Measurements from ENCODE around the gene KIAA0825.

The KIAA0825 gene

GRCh38 chr5:94433397-94434163, 184.8 kb downstream of the KIAA0825 start:
- DNase-seq (ENCODE audit: low read depth): peak; percentile 26
- in situ Hi-C loops (cut with HindIII; ENCODE audit: low sequenced_read_pairs): no loop called here
- TF ChIP-seq, protein P1, sequence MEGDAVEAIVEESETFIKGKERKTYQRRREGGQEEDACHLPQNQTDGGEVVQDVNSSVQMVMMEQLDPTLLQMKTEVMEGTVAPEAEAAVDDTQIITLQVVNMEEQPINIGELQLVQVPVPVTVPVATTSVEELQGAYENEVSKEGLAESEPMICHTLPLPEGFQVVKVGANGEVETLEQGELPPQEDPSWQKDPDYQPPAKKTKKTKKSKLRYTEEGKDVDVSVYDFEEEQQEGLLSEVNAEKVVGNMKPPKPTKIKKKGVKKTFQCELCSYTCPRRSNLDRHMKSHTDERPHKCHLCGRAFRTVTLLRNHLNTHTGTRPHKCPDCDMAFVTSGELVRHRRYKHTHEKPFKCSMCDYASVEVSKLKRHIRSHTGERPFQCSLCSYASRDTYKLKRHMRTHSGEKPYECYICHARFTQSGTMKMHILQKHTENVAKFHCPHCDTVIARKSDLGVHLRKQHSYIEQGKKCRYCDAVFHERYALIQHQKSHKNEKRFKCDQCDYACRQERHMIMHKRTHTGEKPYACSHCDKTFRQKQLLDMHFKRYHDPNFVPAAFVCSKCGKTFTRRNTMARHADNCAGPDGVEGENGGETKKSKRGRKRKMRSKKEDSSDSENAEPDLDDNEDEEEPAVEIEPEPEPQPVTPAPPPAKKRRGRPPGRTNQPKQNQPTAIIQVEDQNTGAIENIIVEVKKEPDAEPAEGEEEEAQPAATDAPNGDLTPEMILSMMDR (IDR thresholded peaks at IDR 0.05; ENCODE audit: low read depth, low read length, missing control alignments): no peak
- H3K4me3 ChIP-seq (ENCODE audit: low read depth, low read length): no peak overlapping the region

- H3K4me3 ChIP-seq (ENCODE audit: low read depth, low read length): no peak overlapping the region
- in situ Hi-C loops (cut with HindIII; ENCODE audit: low sequenced_read_pairs): no loop called here
- DNase-seq (ENCODE audit: low read depth): peak; percentile 43
- TF ChIP-seq, protein P1 (IDR thresholded peaks at IDR 0.05; ENCODE audit: low read depth, low read length, missing control alignments): no peak
These were observed 185.9 kb downstream of the KIAA0825 start for GRCh38 chr5:94432499-94432898.

GRCh38 chr5:94431696-94432095, 186.7 kb downstream of the KIAA0825 start:
- TF ChIP-seq, protein P1 (IDR thresholded peaks at IDR 0.05; ENCODE audit: low read depth, low read length, missing control alignments): no peak
- DNase-seq (ENCODE audit: low read depth): no peak
- in situ Hi-C loops (cut with HindIII; ENCODE audit: low sequenced_read_pairs): no loop called here
- no peak overlapping the region for H3K4me3 ChIP-seq (ENCODE audit: low read depth, low read length)

DNA sequence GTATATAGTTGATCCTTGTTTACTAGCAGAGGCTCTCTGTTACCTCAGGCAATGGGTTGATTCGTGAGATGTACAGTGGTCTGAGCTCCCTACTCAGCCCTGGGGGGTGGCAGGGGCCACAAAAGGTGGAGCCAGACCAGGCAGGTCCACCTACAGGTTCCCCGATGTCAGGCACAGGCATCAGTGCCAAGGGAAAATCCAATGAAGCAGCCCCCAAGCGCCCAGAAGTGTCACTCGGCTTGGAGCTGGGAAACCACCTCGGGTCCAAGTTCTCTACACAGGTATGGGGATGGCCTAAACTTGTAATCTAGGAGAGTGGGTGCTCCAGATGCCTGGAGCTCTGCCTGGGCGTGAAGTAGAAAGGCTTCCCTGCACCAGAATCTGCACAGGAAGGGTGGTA, 188.8 kb downstream of the KIAA0825 start:
- in situ Hi-C loops (cut with HindIII; ENCODE audit: low sequenced_read_pairs): no loop called here
- no peak for DNase-seq (ENCODE audit: low read depth)
- H3K4me3 ChIP-seq (ENCODE audit: low read depth, low read length): no peak overlapping the region
- TF ChIP-seq, protein P1 (IDR thresholded peaks at IDR 0.05; ENCODE audit: low read depth, low read length, missing control alignments): no peak

- in situ Hi-C loops (cut with HindIII; ENCODE audit: low sequenced_read_pairs): no loop called here
- no peak for DNase-seq (ENCODE audit: low read depth)
- H3K4me3 ChIP-seq (ENCODE audit: low read depth, low read length): no peak overlapping the region
- TF ChIP-seq, protein P1 (IDR thresholded peaks at IDR 0.05; ENCODE audit: low read depth, low read length, missing control alignments): no peak
These were observed 193.0 kb downstream of the KIAA0825 start for GRCh38 chr5:94425396-94425795.

DNA sequence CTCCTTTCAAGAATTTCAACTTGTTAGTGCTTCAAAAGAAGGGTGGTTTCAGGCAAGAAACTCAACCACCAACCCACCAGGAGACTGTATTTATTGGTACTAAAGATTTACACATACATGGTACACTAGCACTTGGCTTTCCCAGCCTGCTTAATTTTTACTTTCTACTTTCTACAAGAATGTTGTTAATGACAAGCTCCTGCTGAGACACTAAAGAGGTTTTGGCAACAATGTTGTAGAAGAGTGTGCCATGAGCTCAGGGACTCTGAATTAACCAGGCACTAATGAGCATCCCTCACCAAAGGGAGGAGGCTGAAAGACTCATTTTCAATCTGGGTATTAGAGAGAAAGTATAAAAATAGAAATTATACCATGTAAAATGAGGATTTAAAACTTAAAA, 195.0 kb downstream of the KIAA0825 start:
- H3K4me3 ChIP-seq (ENCODE audit: low read depth, low read length): no peak overlapping the region
- peak; percentile 27 for DNase-seq (ENCODE audit: low read depth)
- TF ChIP-seq, protein P1 (IDR thresholded peaks at IDR 0.05; ENCODE audit: low read depth, low read length, missing control alignments): no peak
- in situ Hi-C loops (cut with HindIII; ENCODE audit: low sequenced_read_pairs): no loop called here
